Measurements from ENCODE around the gene BEND2. TPM values are rescaled to one million over a fixed set of nuclear protein-coding genes. Genes with fewer than 3 reads are reported as not detected.

BEND2 gene
- total RNA-seq, 4 donors from 2014 or later, result not detected

DNA sequence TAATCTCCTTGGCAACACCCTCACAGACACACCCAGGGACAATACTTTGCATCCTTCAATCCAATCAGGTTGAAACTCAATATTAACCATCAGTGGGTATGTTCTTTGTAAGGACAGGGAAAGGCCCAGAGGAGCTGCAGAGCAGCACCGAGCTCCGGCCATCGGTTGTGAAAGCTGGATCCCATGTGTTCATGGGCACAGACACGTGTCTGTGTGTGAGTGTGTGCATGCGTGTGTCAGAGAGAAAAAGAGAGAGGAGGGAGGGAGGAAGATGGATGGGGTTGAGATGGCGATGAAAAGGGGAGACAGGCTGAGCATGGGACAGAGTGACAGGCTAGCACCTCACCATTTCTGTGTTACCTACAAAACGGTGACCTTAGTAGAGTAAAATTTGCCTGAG, 6.8 kb upstream of the BEND2 start:
- in situ Hi-C loops (cut with MboI; ENCODE audit: low pct_ligation_motif_present in 1 of 4, low pct_unique_long_range_greater_than_20kb in 1 of 4, low sequenced_read_pairs in 3 of 4) (no loop called here), intact Hi-C loops (cut with DNase I; ENCODE audit: low total_unique reads) (no loop called here)
- Histone ChIP-seq H3K9me3 (no peaks in the 10 kb centered on the region), H3K27ac (no peak overlapping the region), H3K4me1 (no peaks in the 10 kb centered on the region), H3K27me3 (no peaks in the 10 kb centered on the region), H3K4me3 (no peak overlapping the region), H3K36me3 (no peaks in the 10 kb centered on the region)
- DNase-seq, result no peak
- 90% methylated on average over 7 of the region's 7 CpGs; no CpG with 5 or more reads in 1 of the 2 donors for WGBS, 2 donors (ENCODE audit: low coverage in 1 of 2)
- TF ChIP-seq EP300 (IDR thresholded peaks at IDR 0.05; ENCODE audit: low read depth) (no peak), POLR2A (IDR thresholded peaks at IDR 0.05) (no peak), POLR2AphosphoS5 (IDR thresholded peaks at IDR 0.05) (no peak), CTCF (IDR thresholded peaks at IDR 0.05) (no peak)

DNA sequence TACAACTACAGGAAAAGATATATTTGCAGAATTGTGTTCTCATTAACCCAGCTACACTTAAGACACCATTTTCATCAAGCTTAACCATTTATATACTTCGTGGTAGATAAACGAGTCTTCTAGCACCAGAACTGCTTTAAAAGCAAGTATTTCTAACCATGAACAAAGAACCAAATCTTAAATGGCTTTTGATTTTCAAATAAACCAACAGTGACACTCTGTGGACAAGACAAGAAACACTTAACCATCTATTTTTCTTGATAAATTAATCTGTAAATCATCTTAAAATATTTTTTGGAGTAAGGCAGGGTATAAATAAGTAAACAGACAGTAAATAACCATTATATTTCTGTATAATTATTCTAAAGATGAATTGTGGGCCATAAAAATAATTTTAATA, 10.2 kb downstream of the BEND2 start:
- WGBS, 2 donors (ENCODE audit: low coverage in 1 of 2), result 22% methylated on average over 2 of the region's 2 CpGs; no CpG with 5 or more reads in 1 of the 2 donors
- Histone ChIP-seq H3K27me3 (no peaks in the 10 kb centered on the region), H3K4me1 (no peaks in the 10 kb centered on the region), H3K9me3 (no peaks in the 10 kb centered on the region), H3K27ac (no peak overlapping the region), H3K4me3 (no peak overlapping the region), H3K36me3 (no peaks in the 10 kb centered on the region)
- in situ Hi-C loops (cut with MboI; ENCODE audit: low pct_ligation_motif_present in 1 of 4, low pct_unique_long_range_greater_than_20kb in 1 of 4, low sequenced_read_pairs in 3 of 4) (no loop called here), intact Hi-C loops (cut with DNase I; ENCODE audit: low total_unique reads) (no loop called here)
- DNase-seq, result no peak
- TF ChIP-seq CTCF (IDR thresholded peaks at IDR 0.05) (peak in 2 of 5 experiments; percentile 17 to 26), EP300 (IDR thresholded peaks at IDR 0.05; ENCODE audit: low read depth) (no peak)

DNA sequence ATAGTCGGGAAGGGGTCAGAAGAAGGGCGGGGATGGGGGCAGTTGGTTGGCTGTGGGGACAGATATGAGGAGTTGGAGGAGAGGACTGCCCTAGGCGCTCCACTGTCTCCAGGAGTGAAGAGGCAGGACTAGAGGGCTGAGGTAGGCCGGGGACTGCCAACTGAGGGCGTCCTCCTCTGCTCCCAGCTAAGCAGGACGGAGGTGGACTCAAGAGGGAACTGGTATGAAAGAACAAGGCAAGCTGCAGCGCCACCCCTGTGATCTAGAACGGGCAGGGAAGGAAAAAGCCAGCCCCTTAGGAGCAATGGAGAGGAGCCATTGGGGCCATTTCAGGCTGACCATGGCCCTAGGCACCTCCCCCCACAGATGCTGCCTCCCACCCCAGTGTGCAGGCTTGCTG, 14.0 kb downstream of the BEND2 start:
- H3K36me3 ChIP-seq, result no peaks in the 10 kb centered on the region
- no peaks in the 10 kb centered on the region for H3K27me3 ChIP-seq
- H3K9me3 ChIP-seq, result no peaks in the 10 kb centered on the region
- H3K4me1 ChIP-seq, result no peaks in the 10 kb centered on the region
- 72% methylated on average over 8 of the region's 8 CpGs; no CpG with 5 or more reads in 1 of the 2 donors for WGBS, 2 donors (ENCODE audit: low coverage in 1 of 2)
- no peak overlapping the region for H3K4me3 ChIP-seq
- in situ Hi-C loops (cut with MboI; ENCODE audit: low pct_ligation_motif_present in 1 of 4, low pct_unique_long_range_greater_than_20kb in 1 of 4, low sequenced_read_pairs in 3 of 4) (no loop called here), intact Hi-C loops (cut with DNase I; ENCODE audit: low total_unique reads) (no loop called here)
- no peak overlapping the region for H3K27ac ChIP-seq
- no peak for DNase-seq
- TF ChIP-seq CTCF (IDR thresholded peaks at IDR 0.05), result no peak
- no peak for TF ChIP-seq EP300 (IDR thresholded peaks at IDR 0.05; ENCODE audit: low read depth)
- TF ChIP-seq POLR2A (IDR thresholded peaks at IDR 0.05), result no peak
- no peak for TF ChIP-seq POLR2AphosphoS5 (IDR thresholded peaks at IDR 0.05)

DNA sequence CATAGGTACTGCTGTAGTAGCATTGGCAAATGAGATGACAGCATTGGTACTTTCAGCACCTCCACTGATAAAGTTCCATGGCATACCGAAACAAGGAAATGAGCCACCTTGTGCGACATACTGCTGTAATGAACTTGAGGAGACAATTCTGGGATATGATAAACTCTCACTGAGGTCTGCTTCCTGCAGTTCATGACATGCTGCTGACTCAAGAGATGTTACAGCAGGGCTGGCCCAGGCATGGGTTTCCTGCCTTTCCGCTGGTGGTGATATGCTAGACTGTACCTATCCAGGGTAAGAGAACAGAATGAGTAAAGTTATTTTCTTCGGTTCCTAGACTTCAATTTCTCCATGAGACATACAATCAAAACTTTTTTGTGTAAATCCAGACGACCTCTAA, 17.1 kb downstream of the BEND2 start:
- Histone ChIP-seq H3K4me3 (no peak overlapping the region), H3K36me3 (no peaks in the 10 kb centered on the region), H3K4me1 (no peaks in the 10 kb centered on the region), H3K27me3 (no peaks in the 10 kb centered on the region), H3K27ac (no peak overlapping the region), H3K9me3 (no peaks in the 10 kb centered on the region)
- 76 to 79% methylated on average over 2 to 5 of the region's 5 CpGs for WGBS, 2 donors (ENCODE audit: low coverage in 1 of 2)
- DNase-seq, result no peak
- intact Hi-C loops (cut with DNase I; ENCODE audit: low total_unique reads), result no loop called here
- in situ Hi-C loops (cut with MboI; ENCODE audit: low pct_ligation_motif_present in 1 of 4, low pct_unique_long_range_greater_than_20kb in 1 of 4, low sequenced_read_pairs in 3 of 4), result no loop called here
- no peak for TF ChIP-seq EP300 (IDR thresholded peaks at IDR 0.05; ENCODE audit: low read depth)
- TF ChIP-seq POLR2A (IDR thresholded peaks at IDR 0.05), result no peak
- no peak for TF ChIP-seq CTCF (IDR thresholded peaks at IDR 0.05)
- TF ChIP-seq POLR2AphosphoS5 (IDR thresholded peaks at IDR 0.05), result no peak

Measured in transverse colon (tissue), 4 donors.